ENCODE results near the gene TMEM242.

GRCh38 chr6:157358287-157358686, 35.0 kb upstream of the TMEM242 start:
- no peak for TF ChIP-seq CTCF (IDR thresholded peaks at IDR 0.05; ENCODE audit: extremely low read depth in 1 of 2, insufficient read depth in 1 of 2, low read depth in 1 of 2, low read length in 2 of 2)
- no peak for TF ChIP-seq EZH2 (IDR thresholded peaks at IDR 0.05; ENCODE audit: borderline replicate concordance, low read depth, low read length, severe bottlenecking)
- no peak for TF ChIP-seq POLR2A (IDR thresholded peaks at IDR 0.05; ENCODE audit: low read depth, low read length)
- TF ChIP-seq JUN (IDR thresholded peaks at IDR 0.05; ENCODE audit: borderline replicate concordance, insufficient read depth, insufficient read length, low read depth) = no peak
- TF ChIP-seq FOS (IDR thresholded peaks at IDR 0.05; ENCODE audit: borderline replicate concordance, insufficient read depth, low read length) = no peak
- TF ChIP-seq POLR2AphosphoS5 (IDR thresholded peaks at IDR 0.05; ENCODE audit: insufficient read depth, low read depth, low read length) = no peak
- TF ChIP-seq MYC (IDR thresholded peaks at IDR 0.05; ENCODE audit: low read depth, low read length) = no peak

Data from endothelial cell of umbilical vein (primary cell).